GM12874 (cell line): Measurements from ENCODE around the gene EIF4G3.

Source experiments
- TF ChIP-seq, protein P1 (sequence below): IDR thresholded peaks from 2 replicates; pipeline ENCODE4 v1.5.1; 2011; ENCODE audit warnings: low read depth, mild to moderate bottlenecking, control low read depth, low read length, moderate library complexity; ENCODE audit not compliant: insufficient read depth

The EIF4G3 gene

DNA sequence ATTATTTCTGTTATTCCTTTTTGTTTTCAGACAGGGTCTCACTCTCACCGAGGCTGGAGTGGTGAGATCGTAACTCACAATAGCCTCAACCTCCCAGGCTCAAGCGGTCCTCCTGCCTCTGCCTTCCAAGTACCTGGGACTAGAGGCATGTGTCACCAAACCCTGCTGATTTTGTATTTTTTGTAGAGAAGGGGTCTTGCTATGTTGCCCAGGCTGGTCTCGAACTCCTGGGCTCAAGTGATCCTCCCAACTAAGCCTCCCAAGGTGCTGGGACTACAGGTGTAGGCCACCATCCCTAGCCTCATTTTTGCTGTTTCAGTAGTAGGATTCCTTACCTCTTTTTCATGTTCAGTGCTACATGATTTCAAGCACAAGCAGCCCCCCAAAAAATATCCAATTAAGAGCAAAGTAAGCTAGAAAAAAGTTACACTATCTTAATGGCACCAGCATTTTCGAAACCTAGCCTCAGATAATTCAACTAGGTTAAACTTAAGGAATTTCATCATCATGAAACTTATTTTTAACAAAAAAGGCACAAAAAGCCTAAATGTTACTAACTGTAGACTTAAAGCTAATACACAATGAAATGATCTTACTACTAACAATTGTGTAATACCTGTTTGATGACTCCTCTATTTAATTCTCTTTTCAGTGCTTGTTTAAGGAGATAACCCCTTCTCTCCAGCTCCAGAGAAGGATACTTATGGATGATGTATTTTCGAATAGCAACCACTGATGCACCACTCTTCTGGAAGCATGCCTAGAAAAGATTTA, 406.2 kb downstream of the EIF4G3 start:
- TF ChIP-seq, protein P1, sequence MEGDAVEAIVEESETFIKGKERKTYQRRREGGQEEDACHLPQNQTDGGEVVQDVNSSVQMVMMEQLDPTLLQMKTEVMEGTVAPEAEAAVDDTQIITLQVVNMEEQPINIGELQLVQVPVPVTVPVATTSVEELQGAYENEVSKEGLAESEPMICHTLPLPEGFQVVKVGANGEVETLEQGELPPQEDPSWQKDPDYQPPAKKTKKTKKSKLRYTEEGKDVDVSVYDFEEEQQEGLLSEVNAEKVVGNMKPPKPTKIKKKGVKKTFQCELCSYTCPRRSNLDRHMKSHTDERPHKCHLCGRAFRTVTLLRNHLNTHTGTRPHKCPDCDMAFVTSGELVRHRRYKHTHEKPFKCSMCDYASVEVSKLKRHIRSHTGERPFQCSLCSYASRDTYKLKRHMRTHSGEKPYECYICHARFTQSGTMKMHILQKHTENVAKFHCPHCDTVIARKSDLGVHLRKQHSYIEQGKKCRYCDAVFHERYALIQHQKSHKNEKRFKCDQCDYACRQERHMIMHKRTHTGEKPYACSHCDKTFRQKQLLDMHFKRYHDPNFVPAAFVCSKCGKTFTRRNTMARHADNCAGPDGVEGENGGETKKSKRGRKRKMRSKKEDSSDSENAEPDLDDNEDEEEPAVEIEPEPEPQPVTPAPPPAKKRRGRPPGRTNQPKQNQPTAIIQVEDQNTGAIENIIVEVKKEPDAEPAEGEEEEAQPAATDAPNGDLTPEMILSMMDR: no peak

DNA sequence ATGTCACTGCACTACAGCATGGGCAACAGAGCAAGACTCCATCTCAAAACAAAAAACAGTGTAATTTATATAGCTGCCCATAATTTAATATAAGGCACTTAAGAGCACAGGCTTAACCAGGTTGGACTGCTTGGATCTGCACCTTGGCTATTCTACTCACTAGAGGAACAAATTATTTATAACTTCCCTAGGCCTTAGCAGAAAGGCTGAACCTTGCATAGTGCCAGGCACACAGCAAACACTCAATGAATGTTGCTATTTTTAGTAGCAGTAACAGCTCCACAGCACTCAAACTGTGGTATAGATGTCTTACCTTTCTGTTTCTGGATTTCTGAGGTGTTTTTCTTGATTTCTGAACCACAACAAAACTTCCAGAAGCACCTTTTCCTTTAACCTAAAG, 409.4 kb downstream of the EIF4G3 start:
- TF ChIP-seq, protein P1: no peak

DNA sequence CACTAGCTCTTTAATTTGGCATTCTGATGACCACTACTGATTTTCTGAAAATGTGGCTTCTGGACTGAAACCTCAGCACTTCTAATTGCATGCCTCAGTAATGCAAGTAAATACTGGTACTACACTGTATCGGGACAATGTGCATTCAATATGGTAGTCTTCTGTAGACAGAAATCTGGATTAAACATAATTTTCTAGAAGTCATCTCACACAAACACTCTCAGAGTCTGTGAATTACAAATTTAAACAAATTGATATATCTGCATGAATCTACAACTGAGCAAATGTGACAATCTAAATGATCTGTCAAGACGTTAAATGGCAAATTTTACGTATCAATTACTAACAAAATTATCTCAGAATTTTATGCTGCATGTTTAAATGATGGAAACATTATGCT, 413.3 kb downstream of the EIF4G3 start:
- TF ChIP-seq, protein P1: no peak

DNA sequence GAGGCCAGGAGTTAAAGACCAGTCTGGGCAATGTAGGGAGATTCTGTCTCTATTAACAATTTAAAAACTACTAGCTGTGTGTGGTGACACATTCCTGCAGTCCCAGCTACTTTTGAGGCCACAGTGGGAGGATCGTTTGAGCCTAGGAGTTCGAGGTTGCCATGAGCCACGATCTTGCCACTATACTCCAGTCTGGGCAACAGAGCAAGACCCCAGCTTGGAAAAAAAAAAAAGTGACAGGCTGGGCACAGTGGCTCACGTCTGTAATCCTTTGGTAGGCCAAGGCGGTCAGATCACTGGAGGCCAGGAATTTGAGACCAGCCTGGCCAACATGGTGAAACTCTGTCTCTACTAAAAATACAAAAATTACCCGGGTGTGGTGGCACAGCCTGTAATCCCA, 416.4 kb downstream of the EIF4G3 start:
- TF ChIP-seq, protein P1: no peak
